HK-2 (cell line): Measurements from ENCODE around the gene EFNA3.

Source experiments
- DNase-seq: peaks from one replicate; pipeline ENCODE4 v3.0.0-alpha.2; 2018; ENCODE audit not compliant: unreplicated experiment

Gene EFNA3

GRCh38 chr1:155066777-155067176 lies 11.9 kb upstream of the EFNA3 start:
- DNase-seq, result no peak

- no peak for DNase-seq
These were observed 10.0 kb upstream of the EFNA3 start for GRCh38 chr1:155068599-155068998.

- DNase-seq, result no peak
These were observed 9.0 kb upstream of the EFNA3 start for GRCh38 chr1:155069551-155070157.

- no peak for DNase-seq
These were observed 8.4 kb upstream of the EFNA3 start for GRCh38 chr1:155070158-155070621.

GRCh38 chr1:155070721-155071569 lies 7.7 kb upstream of the EFNA3 start:
- DNase-seq, result no peak

GRCh38 chr1:155071701-155072100 lies 6.9 kb upstream of the EFNA3 start:
- DNase-seq, result no peak

- DNase-seq, result no peak
These were observed 5.9 kb upstream of the EFNA3 start for GRCh38 chr1:155072531-155073289.

- no peak for DNase-seq
These were observed 5.0 kb upstream of the EFNA3 start for GRCh38 chr1:155073377-155074242.

- no peak for DNase-seq
These were observed 3.1 kb upstream of the EFNA3 start for GRCh38 chr1:155075535-155075934.

- no peak for DNase-seq
These were observed 2.3 kb upstream of the EFNA3 start for GRCh38 chr1:155076371-155076770.

- no peak for DNase-seq
These were observed 1.3 kb upstream of the EFNA3 start for GRCh38 chr1:155077346-155077745.

- no peak for DNase-seq
These were observed 735 bp upstream of the EFNA3 start for GRCh38 chr1:155077758-155078445.

- DNase-seq, result no peak
These were observed 511 bp downstream of the EFNA3 start for GRCh38 chr1:155079210-155079486.

GRCh38 chr1:155079487-155080311 lies 1.1 kb downstream of the EFNA3 start:
- no peak for DNase-seq

GRCh38 chr1:155080312-155081228 lies 1.9 kb downstream of the EFNA3 start:
- DNase-seq, result no peak

- DNase-seq, result no peak
These were observed 3.0 kb downstream of the EFNA3 start for GRCh38 chr1:155081472-155082300.

- DNase-seq, result no peak
These were observed 3.8 kb downstream of the EFNA3 start for GRCh38 chr1:155082301-155083051.
